Neural progenitor cell (in vitro differentiated cells): ENCODE measurements around the gene PSORS1C2. TPM values are rescaled to one million over a fixed set of nuclear protein-coding genes. Genes with fewer than 3 reads are reported as not detected.

Source experiments
- DNase-seq: peaks from one replicate; pipeline ENCODE4 v3.0.0-alpha.2; 2016; ENCODE audit warnings: low spot score
- H2AFZ ChIP-seq: fragments of 200-600 bp; sonication (generic); replicated peaks from 2 replicates; pipeline ENCODE4 v1.6.1; 2016; ENCODE audit warnings: antibody characterized with exemption
- H3F3A ChIP-seq: fragments of 200-600 bp; sonication (generic); 2 replicates; pipeline ENCODE4 v1.6.1; 2016; ENCODE audit warnings: antibody characterized with exemption, low read depth
- H3K27ac ChIP-seq: fragments of 200-600 bp; sonication (generic); 2 replicates; pipeline ENCODE4 v1.5.1; 2016; ENCODE audit warnings: mild to moderate bottlenecking
- H3K27me3 ChIP-seq: fragments of 200-600 bp; sonication (generic); 2 replicates; pipeline ENCODE4 v1.6.1; 2016; ENCODE audit warnings: mild to moderate bottlenecking, moderate library complexity
- H3K36me3 ChIP-seq: fragments of 200-600 bp; sonication (generic); 2 replicates; pipeline ENCODE4 v1.5.1; 2016
- H3K4me1 ChIP-seq: fragments of 200-600 bp; sonication (generic); 2 replicates; pipeline ENCODE4 v1.6.1; 2016; ENCODE audit warnings: mixed run types
- H3K4me2 ChIP-seq: fragments of 200-600 bp; sonication (generic); 2 replicates; pipeline ENCODE4 v1.6.1; 2016
- H3K4me3 ChIP-seq: fragments of 200-600 bp; sonication (generic); 2 replicates; pipeline ENCODE4 v1.5.1; 2016
- H3K79me2 ChIP-seq: fragments of 200-600 bp; sonication (generic); 2 replicates; pipeline ENCODE4 v1.6.1; 2016; ENCODE audit warnings: low read depth
- H3K9ac ChIP-seq: fragments of 200-600 bp; sonication (generic); 2 replicates; pipeline ENCODE4 v1.6.1; 2016
- H3K9me3 ChIP-seq: fragments of 200-600 bp; sonication (generic); 2 replicates; pipeline ENCODE4 v1.5.1; 2016; ENCODE audit warnings: low read depth
- H4K20me1 ChIP-seq: fragments of 200-600 bp; sonication (generic); 2 replicates; pipeline ENCODE4 v1.6.1; 2016; ENCODE audit warnings: low read depth
- H3K27ac Mint-ChIP-seq: 3 replicates; pipeline ENCODE4 v1.8.0; 2021; ENCODE audit warnings: mixed read lengths
- H3K27me3 Mint-ChIP-seq: 2 replicates; pipeline ENCODE4 v1.8.0; 2022; ENCODE audit warnings: low read depth, mild to moderate bottlenecking, inconsistent platforms, moderate library complexity, mixed read lengths; ENCODE audit not compliant: insufficient read depth
- H3K36me3 Mint-ChIP-seq: 3 replicates; pipeline ENCODE4 v1.8.0; 2021; ENCODE audit warnings: mixed read lengths
- H3K4me1 Mint-ChIP-seq: 3 replicates; pipeline ENCODE4 v1.8.0; 2021; ENCODE audit warnings: mixed read lengths
- H3K4me3 Mint-ChIP-seq: 3 replicates; pipeline ENCODE4 v1.8.0; 2021; ENCODE audit warnings: mild to moderate bottlenecking, moderate library complexity, mixed read lengths
- H3K9me3 Mint-ChIP-seq: 3 replicates; pipeline ENCODE4 v1.8.0; 2020; ENCODE audit warnings: mixed read lengths
- EZH2 ChIP-seq: fragments of 200-600 bp; sonication (generic); IDR thresholded peaks from 2 replicates; pipeline ENCODE4 v1.6.1; 2017; ENCODE audit warnings: antibody characterized with exemption, mild to moderate bottlenecking, moderate library complexity
- EZH2phosphoT487 ChIP-seq: fragments of 200-600 bp; sonication (generic); IDR thresholded peaks from 2 replicates; pipeline ENCODE4 v1.6.1; 2017; ENCODE audit warnings: antibody characterized with exemption
- total RNA-seq: library from RNA; depleted of rRNA; stranded (reverse); fragments of >200 nt; gene quantifications from 2 replicates; pipeline ENCODE4 v1.2.3, GENCODE V29; 2015; ENCODE audit warnings: low replicate concordance
- TF ChIP-seq, protein P1 (sequence below): fragments of 200-600 bp; sonication (generic); IDR thresholded peaks from 2 replicates; pipeline ENCODE4 v1.5.1; 2017; ENCODE audit warnings: antibody characterized with exemption, mild to moderate bottlenecking

PSORS1C2 gene
- total RNA-seq, 1 donor from 2014 or later = not detected

- Histone ChIP-seq H2AFZ (peak overlapping the region; percentile 26), H3K27me3 (no peaks in the 10 kb centered on the region), H3K27ac (no peak overlapping the region), H3K4me2 (no peak overlapping the region), H3K4me3 (no peak overlapping the region), H4K20me1 (no peaks in the 10 kb centered on the region), H3K9me3 (no peaks in the 10 kb centered on the region), H3K79me2 (no peaks in the 10 kb centered on the region), H3K36me3 (no peaks in the 10 kb centered on the region), H3F3A (peaks cover 17% of the 10 kb centered on the region), H3K9ac (no peak overlapping the region), H3K4me1 (peaks cover 16% of the 10 kb centered on the region)
- H3K4me1 Mint-ChIP-seq = peaks cover 27% of the 10 kb centered on the region
- H3K27me3 Mint-ChIP-seq = peaks cover 8% of the 10 kb centered on the region
- H3K4me3 Mint-ChIP-seq = no peak overlapping the region
- H3K36me3 Mint-ChIP-seq = peaks cover 8% of the 10 kb centered on the region
- TF ChIP-seq EZH2 (no peak), EZH2phosphoT487 (no peak)
- TF ChIP-seq, protein P1, sequence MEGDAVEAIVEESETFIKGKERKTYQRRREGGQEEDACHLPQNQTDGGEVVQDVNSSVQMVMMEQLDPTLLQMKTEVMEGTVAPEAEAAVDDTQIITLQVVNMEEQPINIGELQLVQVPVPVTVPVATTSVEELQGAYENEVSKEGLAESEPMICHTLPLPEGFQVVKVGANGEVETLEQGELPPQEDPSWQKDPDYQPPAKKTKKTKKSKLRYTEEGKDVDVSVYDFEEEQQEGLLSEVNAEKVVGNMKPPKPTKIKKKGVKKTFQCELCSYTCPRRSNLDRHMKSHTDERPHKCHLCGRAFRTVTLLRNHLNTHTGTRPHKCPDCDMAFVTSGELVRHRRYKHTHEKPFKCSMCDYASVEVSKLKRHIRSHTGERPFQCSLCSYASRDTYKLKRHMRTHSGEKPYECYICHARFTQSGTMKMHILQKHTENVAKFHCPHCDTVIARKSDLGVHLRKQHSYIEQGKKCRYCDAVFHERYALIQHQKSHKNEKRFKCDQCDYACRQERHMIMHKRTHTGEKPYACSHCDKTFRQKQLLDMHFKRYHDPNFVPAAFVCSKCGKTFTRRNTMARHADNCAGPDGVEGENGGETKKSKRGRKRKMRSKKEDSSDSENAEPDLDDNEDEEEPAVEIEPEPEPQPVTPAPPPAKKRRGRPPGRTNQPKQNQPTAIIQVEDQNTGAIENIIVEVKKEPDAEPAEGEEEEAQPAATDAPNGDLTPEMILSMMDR = no peak
- peak overlapping the region; percentile 40 for H3K27ac Mint-ChIP-seq
- peaks cover 3% of the 10 kb centered on the region for H3K9me3 Mint-ChIP-seq
- DNase-seq = peak; percentile 59
Observed at GRCh38 chr6:31139599-31139998, 733 bp upstream of the PSORS1C2 start.

GRCh38 chr6:31135710-31136109 is 3.2 kb downstream of the PSORS1C2 start:
- no peak overlapping the region for H3K4me3 ChIP-seq
- no peak for DNase-seq
- no peaks in the 10 kb centered on the region for H3K27me3 ChIP-seq
- H3K4me2 ChIP-seq = no peak overlapping the region
- H3K4me3 Mint-ChIP-seq = no peak overlapping the region
- H4K20me1 ChIP-seq = no peaks in the 10 kb centered on the region
- peaks cover 11% of the 10 kb centered on the region for H3K4me1 Mint-ChIP-seq
- H3K9me3 Mint-ChIP-seq = peaks cover 3% of the 10 kb centered on the region
- H3K4me1 ChIP-seq = no peaks in the 10 kb centered on the region
- no peaks in the 10 kb centered on the region for H3F3A ChIP-seq
- no peaks in the 10 kb centered on the region for H3K9me3 ChIP-seq
- no peak for TF ChIP-seq EZH2phosphoT487
- TF ChIP-seq, protein P1 = no peak
- no peak for TF ChIP-seq EZH2
- H3K79me2 ChIP-seq = no peaks in the 10 kb centered on the region
- H2AFZ ChIP-seq = no peak overlapping the region
- H3K9ac ChIP-seq = no peak overlapping the region
- H3K36me3 Mint-ChIP-seq = no peaks in the 10 kb centered on the region
- H3K36me3 ChIP-seq = no peaks in the 10 kb centered on the region
- H3K27me3 Mint-ChIP-seq = peaks cover 8% of the 10 kb centered on the region
- H3K27ac ChIP-seq = no peak overlapping the region
- H3K27ac Mint-ChIP-seq = no peak overlapping the region

DNA sequence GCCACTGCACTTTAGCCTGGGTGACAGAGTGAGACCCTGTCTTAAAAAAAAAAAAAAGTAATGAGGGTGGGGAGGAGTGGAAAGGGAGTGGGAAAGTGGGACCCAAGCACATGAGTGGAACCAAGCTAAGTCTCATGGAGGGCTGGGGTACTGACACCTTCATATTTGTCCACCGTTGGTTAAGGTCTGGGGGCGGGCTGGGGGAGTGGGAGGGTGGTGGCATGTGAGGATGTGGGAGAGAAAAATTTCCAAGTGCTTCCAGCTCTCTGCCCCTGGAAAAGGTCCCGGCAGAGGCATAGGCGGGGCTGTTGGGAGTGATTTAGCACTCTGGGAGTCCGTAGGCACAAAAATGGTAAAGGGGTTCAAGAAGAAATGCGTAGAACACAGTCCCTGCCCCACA is 6.1 kb downstream of the PSORS1C2 start:
- H3K27ac Mint-ChIP-seq = no peak overlapping the region
- H3K27me3 Mint-ChIP-seq = peaks cover 7% of the 10 kb centered on the region
- Histone ChIP-seq H3K9ac (no peak overlapping the region), H2AFZ (no peak overlapping the region), H3K27ac (no peak overlapping the region), H3K79me2 (no peaks in the 10 kb centered on the region), H3K36me3 (no peaks in the 10 kb centered on the region), H3K4me2 (no peak overlapping the region), H3K4me1 (no peaks in the 10 kb centered on the region), H4K20me1 (no peaks in the 10 kb centered on the region), H3K27me3 (no peaks in the 10 kb centered on the region), H3K9me3 (no peaks in the 10 kb centered on the region), H3K4me3 (no peak overlapping the region), H3F3A (no peaks in the 10 kb centered on the region)
- no peaks in the 10 kb centered on the region for H3K36me3 Mint-ChIP-seq
- no peak for DNase-seq
- TF ChIP-seq EZH2 = no peak
- TF ChIP-seq EZH2phosphoT487 = no peak
- TF ChIP-seq, protein P1 = no peak
- H3K9me3 Mint-ChIP-seq = no peaks in the 10 kb centered on the region
- H3K4me3 Mint-ChIP-seq = no peak overlapping the region
- H3K4me1 Mint-ChIP-seq = peaks cover 8% of the 10 kb centered on the region
